COLO668 (cell line): ENCODE measurements around the gene GAK.

Source experiments
- DNase-seq: peaks from one replicate; lab custom pipeline; 2025; ENCODE audit not compliant: unreplicated experiment; lab: John Stamatoyannopoulos, UW

GAK gene

GRCh38 chr4:909821-910220 lies 22.3 kb downstream of the GAK start:
- no peak for DNase-seq

- no peak for DNase-seq
These were observed 23.0 kb downstream of the GAK start for GRCh38 chr4:909131-909571.

GRCh38 chr4:907691-908425 lies 24.3 kb downstream of the GAK start:
- no peak for DNase-seq

- DNase-seq: no peak
These were observed 25.1 kb downstream of the GAK start for GRCh38 chr4:907103-907400.

GRCh38 chr4:906339-907102 lies 25.6 kb downstream of the GAK start:
- no peak for DNase-seq

- DNase-seq: no peak
These were observed 26.4 kb downstream of the GAK start for GRCh38 chr4:905485-906338.

- DNase-seq: no peak
These were observed 28.8 kb downstream of the GAK start for GRCh38 chr4:903066-904046.

- DNase-seq: no peak
These were observed 30.8 kb downstream of the GAK start for GRCh38 chr4:901192-901910.

- DNase-seq: no peak
These were observed 31.4 kb downstream of the GAK start for GRCh38 chr4:900721-901120.

- DNase-seq: no peak
These were observed 32.0 kb downstream of the GAK start for GRCh38 chr4:900073-900472.

- DNase-seq: no peak
These were observed 32.6 kb downstream of the GAK start for GRCh38 chr4:899556-899906.

GRCh38 chr4:898869-899555 lies 33.1 kb downstream of the GAK start:
- no peak for DNase-seq

GRCh38 chr4:898123-898522 lies 34.0 kb downstream of the GAK start:
- no peak for DNase-seq

GRCh38 chr4:896630-897029 lies 35.5 kb downstream of the GAK start:
- DNase-seq: no peak

GRCh38 chr4:896216-896615 lies 35.9 kb downstream of the GAK start:
- no peak for DNase-seq

GRCh38 chr4:895596-895995 lies 36.5 kb downstream of the GAK start:
- no peak for DNase-seq

GRCh38 chr4:893995-894705 lies 38.0 kb downstream of the GAK start:
- DNase-seq: no peak

GRCh38 chr4:893276-893994 lies 38.7 kb downstream of the GAK start:
- no peak for DNase-seq
